ENCODE measurements around the gene TTLL3.

Gene TTLL3

DNA sequence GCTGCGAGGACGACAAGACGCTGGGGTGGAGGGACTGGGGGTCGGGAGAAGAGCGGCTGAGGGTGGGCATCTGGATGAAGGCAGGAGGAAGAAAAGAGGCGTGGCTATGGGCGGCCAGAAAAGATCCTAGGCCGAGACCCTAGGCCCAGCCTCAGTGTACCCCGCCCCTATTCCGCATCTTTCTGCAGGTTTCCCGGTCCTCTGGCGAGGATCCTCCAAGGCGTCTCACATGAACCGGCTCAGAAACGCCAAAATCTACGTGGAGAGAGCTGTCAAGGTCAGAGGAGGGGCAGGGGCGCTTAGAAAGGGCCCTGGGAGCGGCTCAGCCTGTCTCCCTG, 340 bp downstream of the TTLL3 start:
- no peaks in the 10 kb centered on the region for H3K79me2 ChIP-seq
- H3K36me3 ChIP-seq (ENCODE audit: control insufficient read depth, insufficient read depth, low read length): no peaks in the 10 kb centered on the region
- no peak for TF ChIP-seq CTCF (IDR thresholded peaks at IDR 0.05)
- H3K27ac ChIP-seq: peak overlapping the region; percentile 76
- H3K4me1 ChIP-seq: peaks cover 6% of the 10 kb centered on the region
- H3K4me3 ChIP-seq (ENCODE audit: low read depth, low read length): peak overlapping the region; percentile 82
- no peaks in the 10 kb centered on the region for H3K27me3 ChIP-seq (ENCODE audit: control insufficient read depth, insufficient read depth, low read length)
- H3K9me3 ChIP-seq (ENCODE audit: control insufficient read depth, low read length): no peaks in the 10 kb centered on the region
- H2AFZ ChIP-seq: peak overlapping the region; percentile 79
- peak overlapping the region; percentile 81 for H3K9ac ChIP-seq
- H3K4me2 ChIP-seq (ENCODE audit: low read length): peak overlapping the region; percentile 95

GRCh38 chr3:9810846-9811245, 784 bp downstream of the TTLL3 start:
- peak overlapping the region; percentile 82 for H3K4me3 ChIP-seq (ENCODE audit: low read depth, low read length)

GRCh38 chr3:9812870-9813483, 2.9 kb downstream of the TTLL3 start:
- no peak for TF ChIP-seq CTCF (IDR thresholded peaks at IDR 0.05)
- H2AFZ ChIP-seq: no peak overlapping the region
- H3K27me3 ChIP-seq (ENCODE audit: control insufficient read depth, insufficient read depth, low read length): no peaks in the 10 kb centered on the region
- no peak overlapping the region for H3K9ac ChIP-seq
- H3K4me3 ChIP-seq (ENCODE audit: low read depth, low read length): no peak overlapping the region
- H3K9me3 ChIP-seq (ENCODE audit: control insufficient read depth, low read length): no peaks in the 10 kb centered on the region
- H3K4me2 ChIP-seq (ENCODE audit: low read length): no peak overlapping the region
- H3K36me3 ChIP-seq (ENCODE audit: control insufficient read depth, insufficient read depth, low read length): no peaks in the 10 kb centered on the region
- H3K79me2 ChIP-seq: no peaks in the 10 kb centered on the region
- H3K27ac ChIP-seq: no peak overlapping the region
- H3K4me1 ChIP-seq: peaks cover 6% of the 10 kb centered on the region

More at GRCh38 chr3:9810846-9811245, 784 bp downstream of the TTLL3 start:
- Histone ChIP-seq H3K27me3 (ENCODE audit: control insufficient read depth, insufficient read depth, low read length) (no peaks in the 10 kb centered on the region), H3K9ac (no peak overlapping the region), H3K4me2 (ENCODE audit: low read length) (peak overlapping the region; percentile 95), H3K9me3 (ENCODE audit: control insufficient read depth, low read length) (no peaks in the 10 kb centered on the region), H2AFZ (peak overlapping the region; percentile 79), H3K36me3 (ENCODE audit: control insufficient read depth, insufficient read depth, low read length) (no peaks in the 10 kb centered on the region), H3K27ac (no peak overlapping the region), H3K4me1 (peaks cover 6% of the 10 kb centered on the region), H3K79me2 (no peaks in the 10 kb centered on the region)
- no peak for TF ChIP-seq CTCF (IDR thresholded peaks at IDR 0.05)

- H3K79me2 ChIP-seq: no peaks in the 10 kb centered on the region
- H3K9me3 ChIP-seq (ENCODE audit: control insufficient read depth, low read length): no peaks in the 10 kb centered on the region
- H3K36me3 ChIP-seq (ENCODE audit: control insufficient read depth, insufficient read depth, low read length): no peaks in the 10 kb centered on the region
- no peak for TF ChIP-seq CTCF (IDR thresholded peaks at IDR 0.05)
- no peak overlapping the region for H3K9ac ChIP-seq
- no peak overlapping the region for H3K4me3 ChIP-seq (ENCODE audit: low read depth, low read length)
- H3K27me3 ChIP-seq (ENCODE audit: control insufficient read depth, insufficient read depth, low read length): no peaks in the 10 kb centered on the region
- H3K4me2 ChIP-seq (ENCODE audit: low read length): no peak overlapping the region
- no peak overlapping the region for H3K27ac ChIP-seq
- H3K4me1 ChIP-seq: no peaks in the 10 kb centered on the region
- H2AFZ ChIP-seq: no peak overlapping the region
Observed at GRCh38 chr3:9815986-9816385, 5.9 kb downstream of the TTLL3 start.

DNA sequence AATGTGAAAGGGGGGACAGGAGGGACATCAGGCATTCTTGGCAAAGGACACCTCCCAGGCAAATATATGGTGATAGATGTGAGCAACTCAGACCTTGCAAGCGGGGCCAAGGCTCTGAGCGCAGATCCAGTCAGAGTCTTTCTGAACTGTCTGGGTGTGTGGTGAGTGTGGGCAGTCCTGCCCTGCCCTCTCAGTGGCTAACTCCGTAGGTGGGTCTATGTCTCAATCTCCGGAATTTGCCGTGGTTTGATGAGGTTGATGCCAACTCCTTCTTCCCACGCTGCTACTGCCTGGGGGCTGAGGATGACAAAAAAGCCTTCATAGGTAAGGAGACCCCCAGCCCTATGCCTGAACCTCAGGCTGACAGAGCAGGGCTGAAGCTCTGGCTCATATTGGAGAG, 7.4 kb downstream of the TTLL3 start:
- H3K36me3 ChIP-seq (ENCODE audit: control insufficient read depth, insufficient read depth, low read length): no peaks in the 10 kb centered on the region
- no peak overlapping the region for H3K9ac ChIP-seq
- H3K4me1 ChIP-seq: no peaks in the 10 kb centered on the region
- no peak overlapping the region for H2AFZ ChIP-seq
- no peak overlapping the region for H3K4me2 ChIP-seq (ENCODE audit: low read length)
- no peaks in the 10 kb centered on the region for H3K27me3 ChIP-seq (ENCODE audit: control insufficient read depth, insufficient read depth, low read length)
- H3K4me3 ChIP-seq (ENCODE audit: low read depth, low read length): no peak overlapping the region
- no peak overlapping the region for H3K27ac ChIP-seq
- TF ChIP-seq CTCF (IDR thresholded peaks at IDR 0.05): no peak
- H3K9me3 ChIP-seq (ENCODE audit: control insufficient read depth, low read length): no peaks in the 10 kb centered on the region
- no peaks in the 10 kb centered on the region for H3K79me2 ChIP-seq

All from parathyroid adenoma (tissue), 2 donors.